SK-N-SH (cell line): ENCODE measurements around the gene LRRC59. TPM values are rescaled to one million over a fixed set of nuclear protein-coding genes. Genes with fewer than 3 reads are reported as not detected.

ENCODE experiments used
- CTCF ChIA-PET: fragments of 300-600, 350-600 bp; formaldehyde crosslinking; extraction: SDS; loops from one replicate; lab custom pipeline; 2021; lab: Yijun Ruan, JAX
- POLR2A ChIA-PET: fragments of 350-600 bp; sonication (Branson Sonifier 250); formaldehyde crosslinking; extraction: SDS; loops from one replicate; lab custom pipeline; 2020; ENCODE audit warnings: antibody characterized with exemption, inconsistent platforms; lab: Yijun Ruan, JAX
- DNase-seq: peaks from one replicate; pipeline ENCODE4 v3.0.0; 2012
- H2AFZ ChIP-seq: fragments of 200-600 bp; sonication (generic); 2 replicates; pipeline ENCODE4 v1.8.1; 2016; ENCODE audit warnings: antibody characterized with exemption, mild to moderate bottlenecking, low read depth
- H3F3A ChIP-seq: fragments of 200-600 bp; sonication (generic); replicated peaks from 2 replicates; pipeline ENCODE3; 2016; ENCODE audit warnings: antibody characterized with exemption, mild to moderate bottlenecking; ENCODE audit not compliant: insufficient read depth
- H3K27ac ChIP-seq, 2 experiments: fragments of 200-500 bp in 1 of 2; fragments of 200-600 bp in 1 of 2; sonication (Bioruptor generic) in 1 of 2; sonication (generic), shearing (Covaris generic) in 1 of 2; 2 replicates each; pipeline versions ENCODE4 v1.5.1 to v1.6.1; 2014 to 2016; ENCODE audit warnings: low read depth in 2 of 2, inconsistent platforms in 1 of 2, low read length in 1 of 2, mild to moderate bottlenecking in 1 of 2, mixed read lengths in 1 of 2
- H3K27me3 ChIP-seq: fragments of 200-600 bp; sonication (generic), shearing (Covaris generic); 2 replicates; pipeline ENCODE4 v1.6.1; 2016; ENCODE audit warnings: mixed run types; ENCODE audit not compliant: insufficient read depth
- H3K36me3 ChIP-seq, 2 experiments: fragments of 200-500 bp in 1 of 2; fragments of 200-600 bp in 1 of 2; sonication (Bioruptor generic) in 1 of 2; sonication (generic) in 1 of 2; replicated peaks in 1 of 2; 2 replicates each; pipeline versions ENCODE3 to v1.5.1; 2014 to 2016; ENCODE audit warnings: low read length in 1 of 2, mild to moderate bottlenecking in 1 of 2; ENCODE audit not compliant: insufficient read depth in 2 of 2, control insufficient read depth in 1 of 2
- H3K4me1 ChIP-seq, 2 experiments: fragments of 200-500 bp in 1 of 2; fragments of 200-600 bp in 1 of 2; sonication (Bioruptor generic) in 1 of 2; sonication (generic), shearing (Covaris generic) in 1 of 2; 2 replicates each; pipeline versions ENCODE4 v1.5.1 to v1.6.1; 2014 to 2016; ENCODE audit warnings: low read depth in 1 of 2, low read length in 1 of 2, mixed run types in 1 of 2; ENCODE audit not compliant: insufficient read depth in 2 of 2, control insufficient read depth in 1 of 2
- H3K4me2 ChIP-seq: fragments of 200-600 bp; sonication (generic), shearing (Covaris generic); 2 replicates; pipeline ENCODE4 v1.6.1; 2017; ENCODE audit warnings: mixed run types
- H3K4me3 ChIP-seq, 2 experiments: fragments of 200-500 bp in 1 of 2; fragments of 200-600 bp in 1 of 2; sonication (Bioruptor generic) in 1 of 2; sonication (generic), shearing (Covaris generic) in 1 of 2; 2 replicates each; pipeline versions ENCODE4 v1.5.1 to v1.8.1; 2014 to 2016; ENCODE audit warnings: low read depth in 2 of 2, inconsistent platforms in 1 of 2, low read length in 1 of 2, mild to moderate bottlenecking in 1 of 2, mixed read lengths in 1 of 2, moderate library complexity in 1 of 2
- H3K79me2 ChIP-seq: fragments of 200-600 bp; sonication (generic); 2 replicates; pipeline ENCODE4 v1.8.1; 2017; ENCODE audit warnings: mild to moderate bottlenecking; ENCODE audit not compliant: insufficient read depth
- H3K9ac ChIP-seq: fragments of 200-600 bp; sonication (generic); 2 replicates; pipeline ENCODE4 v1.6.1; 2017; ENCODE audit warnings: mixed run types
- H3K9me2 ChIP-seq: fragments of 200-600 bp; sonication (generic); 2 replicates; pipeline ENCODE4 v1.6.1; 2017; ENCODE audit warnings: mixed run types
- H3K9me3 ChIP-seq: fragments of 200-600 bp; sonication (generic); 2 replicates; pipeline ENCODE4 v1.6.1; 2017; ENCODE audit warnings: mixed run types, mild to moderate bottlenecking, moderate library complexity
- H4K20me1 ChIP-seq: fragments of 200-600 bp; sonication (generic); 2 replicates; pipeline ENCODE4 v1.6.1; 2017; ENCODE audit warnings: mild to moderate bottlenecking, mixed run types; ENCODE audit not compliant: insufficient read depth
- CTCF ChIP-seq: fragments of 200-600 bp; sonication (generic); IDR thresholded peaks from 2 replicates; pipeline ENCODE4 v1.6.1; 2017; ENCODE audit warnings: antibody characterized with exemption, mild to moderate bottlenecking, moderate library complexity
- EP300 ChIP-seq, 2 experiments: IDR thresholded peaks; 2 replicates each; pipeline versions ENCODE4 v1.4.0 to v1.6.1; 2012; ENCODE audit warnings: borderline replicate concordance in 1 of 2, low read depth in 1 of 2, low read length in 1 of 2
- EZH2phosphoT487 ChIP-seq: fragments of 200-600 bp; sonication (generic); IDR thresholded peaks from 2 replicates; pipeline ENCODE4 v1.6.1; 2017; ENCODE audit warnings: low read depth, mixed run types, mild to moderate bottlenecking, antibody characterized with exemption, moderate library complexity, borderline replicate concordance
- FOXJ3 ChIP-seq: sonication (generic); formaldehyde crosslinking; IDR thresholded peaks from 2 replicates; pipeline ENCODE4 v1.5.1; 2020; ENCODE audit warnings: mild to moderate bottlenecking, missing genetic modification reagents
- FOXM1 ChIP-seq: IDR thresholded peaks from 2 replicates; pipeline ENCODE4 v1.4.0; 2012; ENCODE audit warnings: low read depth, mild to moderate bottlenecking
- GATA2 ChIP-seq: sonication (generic); formaldehyde crosslinking; IDR thresholded peaks from 2 replicates; pipeline ENCODE4 v1.5.0; 2020; ENCODE audit warnings: mild to moderate bottlenecking, missing genetic modification reagents
- MEF2A ChIP-seq: IDR thresholded peaks from 2 replicates; pipeline ENCODE4 v1.4.0; 2012; ENCODE audit warnings: low read depth, borderline replicate concordance
- MXI1 ChIP-seq: IDR thresholded peaks from 2 replicates; pipeline ENCODE4 v1.6.1; 2012; ENCODE audit warnings: mild to moderate bottlenecking, low read depth, low read length, improper control_type of control experiment
- RXRA ChIP-seq: IDR thresholded peaks from 2 replicates; pipeline ENCODE4 v1.4.0; 2012; ENCODE audit warnings: low read depth, mild to moderate bottlenecking, borderline replicate concordance
- SIN3A ChIP-seq: IDR thresholded peaks from 2 replicates; pipeline ENCODE4 v1.6.1; 2012; ENCODE audit warnings: low read depth, mild to moderate bottlenecking, low read length, moderate library complexity, borderline replicate concordance
- WGBS: methylation state at CpG from one replicate; pipeline ENCODE4 v1.1.6; 2017; ENCODE audit warnings: low lambda C conversion rate; 5-methylcytosine and 5-hydroxymethylcytosine counted together
- polyA plus RNA-seq, 3 experiments: library from polyadenylated mRNA; depleted of rRNA; stranded (reverse); fragments of >200 nt; gene quantifications; 2 replicates each; pipeline ENCODE4 v1.2.3, GENCODE V29; 2012
- TF ChIP-seq, protein P1 (sequence below): fragments of 150-350 bp; IDR thresholded peaks from 2 replicates; pipeline ENCODE4 v1.6.1; 2017; ENCODE audit warnings: antibody characterized with exemption, low read length, low read depth, borderline replicate concordance
- TF ChIP-seq, protein P2 (sequence below): IDR thresholded peaks from 2 replicates; pipeline ENCODE4; 2012
- TF ChIP-seq, protein P3 (sequence below): IDR thresholded peaks from 2 replicates; pipeline ENCODE4 v1.4.0; 2012; ENCODE audit warnings: low read depth, borderline replicate concordance

The LRRC59 gene
- polyA plus RNA-seq, 1 of the 3 experiments (the other 2 are of a cell fraction) = 137 TPM

DNA sequence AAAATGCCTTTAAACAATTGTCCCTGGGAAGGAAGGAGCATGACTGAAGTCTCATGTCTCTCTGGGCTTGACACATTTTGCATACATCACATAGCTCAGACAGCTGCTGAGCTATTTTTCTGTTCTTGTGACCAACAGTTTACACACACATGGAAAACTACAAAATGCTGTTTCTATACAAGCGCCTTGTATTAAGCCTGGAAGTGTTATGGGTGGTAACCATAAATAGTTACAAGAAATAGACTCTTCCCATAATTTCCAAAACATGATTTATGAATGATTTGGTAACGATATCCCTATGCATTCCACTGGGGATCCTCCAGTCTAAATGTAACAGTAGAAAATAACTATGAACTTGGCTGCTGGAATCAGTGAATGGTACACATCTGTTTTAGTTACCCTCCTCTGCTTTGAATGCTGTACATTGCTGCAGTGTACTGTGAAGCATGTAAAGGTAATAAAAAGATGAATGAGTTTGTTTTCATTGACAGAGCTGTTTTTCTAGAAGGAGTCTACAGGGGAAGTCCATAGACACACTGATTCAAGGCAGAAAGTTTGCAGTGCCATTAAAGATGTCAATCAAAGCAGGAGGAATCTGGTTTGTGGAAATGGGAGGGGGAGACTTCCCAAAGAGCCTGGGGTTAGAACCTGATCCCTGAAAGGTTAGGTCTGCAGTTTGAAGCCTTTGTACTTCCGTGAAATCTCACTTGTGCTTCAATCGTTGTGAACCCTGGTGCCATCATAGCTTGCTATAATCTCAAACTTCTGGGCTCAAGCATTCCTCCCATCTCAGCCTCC lies 33.7 kb upstream of the LRRC59 start:
- TF ChIP-seq EZH2phosphoT487 (no peak), MXI1 (no peak)
- TF ChIP-seq, protein P1, sequence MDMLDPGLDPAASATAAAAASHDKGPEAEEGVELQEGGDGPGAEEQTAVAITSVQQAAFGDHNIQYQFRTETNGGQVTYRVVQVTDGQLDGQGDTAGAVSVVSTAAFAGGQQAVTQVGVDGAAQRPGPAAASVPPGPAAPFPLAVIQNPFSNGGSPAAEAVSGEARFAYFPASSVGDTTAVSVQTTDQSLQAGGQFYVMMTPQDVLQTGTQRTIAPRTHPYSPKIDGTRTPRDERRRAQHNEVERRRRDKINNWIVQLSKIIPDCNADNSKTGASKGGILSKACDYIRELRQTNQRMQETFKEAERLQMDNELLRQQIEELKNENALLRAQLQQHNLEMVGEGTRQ = no peak
- peaks cover 19% of the 10 kb centered on the region for H3K79me2 ChIP-seq
- peaks cover 0 to 13% of the 10 kb centered on the region in 2 experiments; a peak in 1 of 4 replicates for H3K4me1 ChIP-seq
- DNase-seq = no peak
- H3K27ac ChIP-seq = no peak overlapping the region
- H3F3A ChIP-seq = peaks cover 9% of the 10 kb centered on the region
- 89% methylated on average over 4 of the region's 4 CpGs for WGBS
- H3K4me3 ChIP-seq = no peak overlapping the region
- ChIA-PET POLR2A (interaction anchor here (0.8 kb wide), 1 partner anchor 34 kb away, joined by 3 read pairs; the partner anchor contains the start of gene LRRC59), CTCF (interaction anchor here (0.9 to 6.6 kb wide), 11 partner anchors 8 to 69 kb away, joined by 3 to 33 read pairs (median 4); partner anchors contain the start of genes LRRC59 and RSAD1)
- no peaks in the 10 kb centered on the region for H4K20me1 ChIP-seq
- H3K9me2 ChIP-seq = no peaks in the 10 kb centered on the region
- H3K9me3 ChIP-seq = no peaks in the 10 kb centered on the region
- no peak overlapping the region for H2AFZ ChIP-seq
- H3K36me3 ChIP-seq = no peaks in the 10 kb centered on the region
- no peak overlapping the region for H3K9ac ChIP-seq
- H3K27me3 ChIP-seq = no peaks in the 10 kb centered on the region
- no peak overlapping the region for H3K4me2 ChIP-seq

DNA sequence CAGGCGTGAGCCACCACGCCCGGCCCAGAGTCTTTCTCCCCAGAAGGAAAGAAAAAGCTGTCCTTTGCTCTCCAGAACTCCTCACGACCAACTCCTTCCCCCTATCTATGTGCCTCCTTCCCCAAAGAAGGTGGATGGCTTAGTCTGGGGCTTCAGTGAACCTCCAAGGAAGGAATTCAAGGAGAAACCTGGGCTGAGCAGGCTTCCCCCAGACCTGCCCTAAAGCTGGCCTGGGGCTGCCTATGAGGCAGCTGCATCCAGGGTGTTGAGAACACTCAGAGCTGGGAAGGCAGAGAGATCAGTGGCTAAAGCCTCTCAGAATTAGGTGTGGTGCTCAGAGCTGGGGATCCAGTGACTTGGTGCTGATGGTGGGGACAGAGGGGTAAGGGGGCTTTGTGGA lies 32.5 kb upstream of the LRRC59 start:
- no peaks in the 10 kb centered on the region for H4K20me1 ChIP-seq
- 90% methylated on average over 4 of the region's 4 CpGs for WGBS
- DNase-seq = no peak
- H3K4me3 ChIP-seq = no peak overlapping the region
- H3K27ac ChIP-seq = no peak overlapping the region
- H3K4me2 ChIP-seq = no peak overlapping the region
- TF ChIP-seq, protein P2, sequence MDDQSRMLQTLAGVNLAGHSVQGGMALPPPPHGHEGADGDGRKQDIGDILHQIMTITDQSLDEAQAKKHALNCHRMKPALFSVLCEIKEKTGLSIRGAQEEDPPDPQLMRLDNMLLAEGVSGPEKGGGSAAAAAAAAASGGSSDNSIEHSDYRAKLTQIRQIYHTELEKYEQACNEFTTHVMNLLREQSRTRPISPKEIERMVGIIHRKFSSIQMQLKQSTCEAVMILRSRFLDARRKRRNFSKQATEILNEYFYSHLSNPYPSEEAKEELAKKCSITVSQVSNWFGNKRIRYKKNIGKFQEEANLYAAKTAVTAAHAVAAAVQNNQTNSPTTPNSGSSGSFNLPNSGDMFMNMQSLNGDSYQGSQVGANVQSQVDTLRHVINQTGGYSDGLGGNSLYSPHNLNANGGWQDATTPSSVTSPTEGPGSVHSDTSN = no peak
- TF ChIP-seq FOXJ3 (CRISPR knock-in tag) (no peak), MEF2A (no peak), GATA2 (CRISPR knock-in tag) (no peak), SIN3A (no peak), EP300 (IDR thresholded peaks at IDR 0.05; ENCODE audit: borderline replicate concordance in 1 of 2, low read depth in 1 of 2, low read length in 1 of 2) (no peak), RXRA (no peak), CTCF (no peak), FOXM1 (no peak)
- TF ChIP-seq, protein P3, sequence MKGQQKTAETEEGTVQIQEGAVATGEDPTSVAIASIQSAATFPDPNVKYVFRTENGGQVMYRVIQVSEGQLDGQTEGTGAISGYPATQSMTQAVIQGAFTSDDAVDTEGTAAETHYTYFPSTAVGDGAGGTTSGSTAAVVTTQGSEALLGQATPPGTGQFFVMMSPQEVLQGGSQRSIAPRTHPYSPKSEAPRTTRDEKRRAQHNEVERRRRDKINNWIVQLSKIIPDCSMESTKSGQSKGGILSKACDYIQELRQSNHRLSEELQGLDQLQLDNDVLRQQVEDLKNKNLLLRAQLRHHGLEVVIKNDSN = no peak
- no peak overlapping the region for H2AFZ ChIP-seq
- H3F3A ChIP-seq = peaks cover 11% of the 10 kb centered on the region
- H3K36me3 ChIP-seq = no peaks in the 10 kb centered on the region
- ChIA-PET POLR2A (no interaction called here), CTCF (interaction anchor here (1.2 to 2.2 kb wide), 7 partner anchors 9 to 71 kb away, joined by 3 to 9 read pairs (median 5); no protein-coding TSS in a partner anchor)
- no peaks in the 10 kb centered on the region for H3K9me3 ChIP-seq
- H3K9ac ChIP-seq = no peak overlapping the region
- H3K9me2 ChIP-seq = no peaks in the 10 kb centered on the region
- no peaks in the 10 kb centered on the region for H3K27me3 ChIP-seq
- H3K79me2 ChIP-seq = peaks cover 29% of the 10 kb centered on the region
- H3K4me1 ChIP-seq = peaks cover 9 to 23% of the 10 kb centered on the region in 2 experiments; a peak in 2 of 4 replicates
